ENCODE results near the gene PTGER4. TPM values are rescaled to one million over a fixed set of nuclear protein-coding genes. Genes with fewer than 3 reads are reported as not detected.
A peak's percentile ranks its signal among the peaks of the same experiment; 100 is the strongest.

PTGER4 gene
- polyA plus RNA-seq, 4 donors: 6.7 to 29.7 (median 19.1) TPM

- Histone ChIP-seq H3K4me1 (ENCODE audit: control insufficient read depth in 3 of 3, insufficient read depth in 2 of 3, low read depth in 1 of 3, low read length in 2 of 3) (peaks cover 4 to 27% (median 9%) of the 10 kb centered on the region in 3 donors), H3K4me3 (ENCODE audit: low read depth in 1 of 3, low read length in 3 of 3) (no peak overlapping the region), H3K9me3 (ENCODE audit: control insufficient read depth in 2 of 2, insufficient read depth in 1 of 2, low read depth in 1 of 2, low read length in 1 of 2) (peaks cover 0 to 11% of the 10 kb centered on the region in 2 donors), H3K27ac (ENCODE audit: low read depth in 1 of 3, low read length in 2 of 3) (no peak overlapping the region), H3K27me3 (ENCODE audit: control insufficient read depth in 3 of 3, insufficient read depth in 3 of 3, low read length in 3 of 3) (no peaks in the 10 kb centered on the region), H3K36me3 (ENCODE audit: control insufficient read depth in 3 of 3, insufficient read depth in 2 of 3, low read depth in 1 of 3, low read length in 3 of 3) (peaks cover 2 to 11% (median 5%) of the 10 kb centered on the region in 3 donors)
- WGBS, 3 donors: 6 to 9% (median 7%) methylated on average over 1 of the region's 1 CpG
- peak; percentile 78 to 82 for DNase-seq
- no peak for FAIRE-seq
Measured at GRCh38 chr5:40736103-40736875, 56.6 kb downstream of the PTGER4 start.

DNA sequence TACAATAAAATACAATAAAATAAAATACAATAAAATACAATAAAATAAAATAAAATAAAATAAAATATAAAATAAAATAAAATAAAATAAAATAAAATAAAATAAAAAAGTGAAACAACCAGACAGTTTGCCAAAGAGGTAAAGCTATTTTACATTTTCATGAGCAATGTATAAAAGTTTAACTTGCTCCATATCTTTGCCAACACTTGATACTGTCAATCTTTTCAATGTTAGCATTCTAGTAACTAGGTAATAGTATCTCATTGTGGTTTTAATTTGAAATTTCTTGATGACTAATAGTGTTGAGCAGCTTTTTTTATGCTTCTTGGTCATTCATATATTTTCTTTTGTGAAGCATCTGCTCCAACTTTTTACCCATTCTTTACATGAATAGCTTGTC, 58.8 kb downstream of the PTGER4 start:
- no peaks in the 10 kb centered on the region for H3K27me3 ChIP-seq (ENCODE audit: control insufficient read depth in 3 of 3, insufficient read depth in 3 of 3, low read length in 3 of 3)
- no peak overlapping the region for H3K4me3 ChIP-seq (ENCODE audit: low read depth in 1 of 3, low read length in 3 of 3)
- H3K36me3 ChIP-seq (ENCODE audit: control insufficient read depth in 3 of 3, insufficient read depth in 2 of 3, low read depth in 1 of 3, low read length in 3 of 3): peaks cover 2 to 17% (median 10%) of the 10 kb centered on the region in 3 donors
- H3K27ac ChIP-seq (ENCODE audit: low read depth in 1 of 3, low read length in 2 of 3): no peak overlapping the region
- no peak for DNase-seq
- H3K9me3 ChIP-seq (ENCODE audit: control insufficient read depth in 2 of 2, insufficient read depth in 1 of 2, low read depth in 1 of 2, low read length in 1 of 2): peaks cover 0 to 11% of the 10 kb centered on the region in 2 donors
- H3K4me1 ChIP-seq (ENCODE audit: control insufficient read depth in 3 of 3, insufficient read depth in 2 of 3, low read depth in 1 of 3, low read length in 2 of 3): peaks cover 4 to 24% (median 7%) of the 10 kb centered on the region in 3 donors
- FAIRE-seq: no peak

Other genes with a start within 250 kb of the PTGER4 start
- 10 to 100 TPM in 1 of 4 donors, 1 to 10 TPM in 3; 8.0 to 18.1 (median 8.9) TPM for gene TTC33, start 76.0 kb downstream of the PTGER4 start, polyA plus RNA-seq
- 10 to 100 TPM; 22.7 to 71.7 (median 30.4) TPM for gene PRKAA1, start 118.5 kb downstream of the PTGER4 start, polyA plus RNA-seq
- 1,000 to 10,000 TPM; 1,027 to 2,589 (median 1,856) TPM for gene RPL37, start 155.3 kb downstream of the PTGER4 start, polyA plus RNA-seq
- gene CARD6, start 161.5 kb downstream of the PTGER4 start, polyA plus RNA-seq: 1 to 10 TPM; 1.5 to 8.8 (median 6.8) TPM
- gene C7, start 229.6 kb downstream of the PTGER4 start, polyA plus RNA-seq: 100 to 1,000 TPM in 1 of 4 donors, 10 to 100 TPM in 1, 1 to 10 TPM in 2; 1.1 to 111 (median 12.1) TPM

Measured in small intestine (tissue), 7 donors.